GM12878 (cell line): ENCODE data around the gene SEC24A. TPM values are rescaled to one million over a fixed set of nuclear protein-coding genes. Genes with fewer than 3 reads are reported as not detected.
A peak's percentile ranks its signal among the peaks of the same experiment; 100 is the strongest.
"Not testable (repeated sequence)": the region's sequence is repeated elsewhere in the genome, so short reads cannot be mapped to it uniquely, and the experiment has no call there.

Experiments used
- ATAC-seq: fragments of 200-7000 bp; cut with Tn5 transposase; 3 replicates; pipeline ENCODE4 v1.9.1; 2020; ENCODE audit warnings: mild to moderate bottlenecking, moderate library complexity
- BruUV-seq: library from RNA; stranded (reverse); fragments of 400-500 nt; replicated peaks from 2 replicates; lab custom pipeline; 2021; lab: Mats Ljungman, UMichigan
- CTCF ChIA-PET: fragments of 300-600 bp; sonication (Branson Sonifier 250); formaldehyde crosslinking; extraction: SDS; loops from one replicate; lab custom pipeline; 2021; ENCODE audit warnings: inconsistent platforms; lab: Yijun Ruan, JAX
- POLR2A ChIA-PET: fragments of 350-600 bp; formaldehyde crosslinking; extraction: SDS; loops from one replicate; lab custom pipeline; 2021; ENCODE audit warnings: inconsistent platforms; lab: Charles Lee
- RAD21 ChIA-PET: fragments of 300-600 bp; sonication (Branson Sonifier 250); formaldehyde crosslinking; loops from one replicate; lab custom pipeline; 2023; ENCODE audit warnings: antibody characterized with exemption; ENCODE audit not compliant: unreplicated experiment; lab: Charles Lee
- SMC1A ChIA-PET: fragments of 300-600 bp; sonication (Branson Sonifier 250); formaldehyde crosslinking; loops from one replicate; lab custom pipeline; 2023; ENCODE audit not compliant: unreplicated experiment, uncharacterized antibody; lab: Charles Lee
- DNase-seq: peaks from one replicate; pipeline ENCODE4 v3.0.0-alpha.2; 2011; ENCODE audit warnings: low read depth, low spot score
- FAIRE-seq: peaks from 3 replicates; lab custom pipeline; 2011; peaks lifted over from hg19 to GRCh38; lab: Jason Lieb, UNC
- H2AFZ ChIP-seq: 2 replicates; pipeline ENCODE4 v1.6.0; 2011; ENCODE audit warnings: low read depth, low read length, control low read depth; ENCODE audit not compliant: control insufficient read depth
- H3K27ac ChIP-seq: 2 replicates; pipeline ENCODE4 v1.5.1; 2011; ENCODE audit warnings: control low read depth; ENCODE audit not compliant: control insufficient read depth, insufficient read depth
- H3K27me3 ChIP-seq, 2 experiments: replicated peaks in 1 of 2; 2 replicates each; pipeline versions ENCODE4 v1.6.0 to v1.6.1; 2011; ENCODE audit warnings: low read length in 1 of 2; ENCODE audit not compliant: control insufficient read depth in 2 of 2, insufficient read depth in 2 of 2
- H3K36me3 ChIP-seq, 2 experiments: 2 replicates each; pipeline ENCODE4 v1.5.1; 2011; ENCODE audit warnings: low read length in 1 of 2; ENCODE audit not compliant: control insufficient read depth in 2 of 2, insufficient read depth in 2 of 2
- H3K4me1 ChIP-seq: 2 replicates; pipeline ENCODE4 v1.6.1; 2011; ENCODE audit warnings: mild to moderate bottlenecking, low read length, moderate library complexity, mixed read lengths; ENCODE audit not compliant: control insufficient read depth, insufficient read depth
- H3K4me2 ChIP-seq: 2 replicates; pipeline ENCODE4 v1.6.0; 2011; ENCODE audit warnings: control low read depth; ENCODE audit not compliant: control insufficient read depth, insufficient read depth
- H3K4me3 ChIP-seq: fragments of 200-600 bp; sonication (generic); 2 replicates; pipeline ENCODE4 v1.5.1; 2016
- H3K79me2 ChIP-seq: 2 replicates; pipeline ENCODE4 v1.6.0; 2011; ENCODE audit warnings: low read length; ENCODE audit not compliant: control insufficient read depth, insufficient read depth
- H3K9ac ChIP-seq: 2 replicates; pipeline ENCODE4 v1.8.0; 2011; ENCODE audit warnings: low read length, control low read depth, mixed read lengths; ENCODE audit not compliant: control insufficient read depth, insufficient read depth
- H3K9me3 ChIP-seq: replicated peaks from 3 replicates; pipeline ENCODE4 v1.5.1; 2011; ENCODE audit warnings: mild to moderate bottlenecking, low read length; ENCODE audit not compliant: control insufficient read depth, insufficient read depth
- H4K20me1 ChIP-seq: 2 replicates; pipeline ENCODE4 v1.6.0; 2011; ENCODE audit not compliant: control insufficient read depth, insufficient read depth
- BCL11A ChIP-seq: IDR thresholded peaks from 2 replicates; pipeline ENCODE4 v1.6.1; 2011; ENCODE audit warnings: low read depth, low read length
- GATAD2B ChIP-seq: fragments of 450-650 bp; conservative IDR thresholded peaks from 2 replicates; pipeline ENCODE4 v1.6.1; 2017; ENCODE audit warnings: low read depth, mild to moderate bottlenecking, moderate library complexity
- ZNF217 ChIP-seq: fragments of 450-650 bp; IDR thresholded peaks from 2 replicates; pipeline ENCODE4 v1.6.1; 2017; ENCODE audit warnings: antibody characterized with exemption, mild to moderate bottlenecking
- WGBS: methylation state at CpG from one replicate; pipeline ENCODE4 v1.1.6; 2016; ENCODE audit warnings: low lambda C conversion rate; ENCODE audit not compliant: insufficient replicate concordance, insufficient coverage; ENCODE audit errors: missing lambda C conversion rate; 5-methylcytosine and 5-hydroxymethylcytosine counted together
- in situ Hi-C: fragments of 300-500 bp; cut with MboI; formaldehyde crosslinking; loops from 9 replicates; pipeline ENCODE4 v1.14.3; 2018; ENCODE audit warnings: mixed read lengths
- intact Hi-C: fragments of 100-400 bp; cut with micrococcal nuclease; formaldehyde crosslinking; loops from one replicate; pipeline ENCODE4 v1.14.2; 2022; ENCODE audit not compliant: unreplicated experiment
- polyA plus RNA-seq, 11 experiments: library from polyadenylated mRNA; depleted of rRNA in 4 of 11; unstranded in 6 of 11; stranded (reverse) in 5 of 11; fragments of >200 nt; fragmentation: Nextera tagmentation in 4 of 11; fragmentation: Illumina TruSeq in 1 of 11; extraction: Ambion mirVana in 4 of 11; extraction: Trizol in 1 of 11; gene quantifications; 1 replicate in 1 of 11; 2 replicates in 10 of 11; pipeline versions ENCODE4 v1.2.1 to v1.2.3, GENCODE V29; 2011 to 2016; ENCODE audit warnings: inconsistent platforms in 2 of 11, missing spikeins in 2 of 11, low read depth in 1 of 11
- total RNA-seq, 4 experiments: library from RNA; depleted of rRNA in 3 of 4; stranded (reverse); fragments of >200 nt in 3 of 4; fragmentation: Illumina TruSeq in 1 of 4; extraction: Trizol in 1 of 4; gene quantifications; 2 replicates each; pipeline versions ENCODE4 v1.2.1 to v1.2.3, GENCODE V29; 2013 to 2021
- TF ChIP-seq, protein P1 (sequence below): IDR thresholded peaks from 2 replicates; pipeline ENCODE4 v1.6.1; 2011; ENCODE audit warnings: borderline replicate concordance, low read depth, mild to moderate bottlenecking, moderate library complexity, mixed read lengths, low read length; ENCODE audit not compliant: insufficient read depth; ENCODE audit errors: extremely low read length
- TF ChIP-seq, protein P2 (sequence below): fragments of 450-650 bp; IDR thresholded peaks from 2 replicates; pipeline ENCODE4 v1.6.1; 2016; ENCODE audit warnings: mild to moderate bottlenecking, moderate library complexity, borderline replicate concordance

SEC24A gene
- total and polyA plus RNA-seq, 10 of the 15 experiments (the other 5 are each of a cell fraction or from before 2014, with no cell fraction given), result 7.1 to 52.2 (median 22.8) TPM

DNA sequence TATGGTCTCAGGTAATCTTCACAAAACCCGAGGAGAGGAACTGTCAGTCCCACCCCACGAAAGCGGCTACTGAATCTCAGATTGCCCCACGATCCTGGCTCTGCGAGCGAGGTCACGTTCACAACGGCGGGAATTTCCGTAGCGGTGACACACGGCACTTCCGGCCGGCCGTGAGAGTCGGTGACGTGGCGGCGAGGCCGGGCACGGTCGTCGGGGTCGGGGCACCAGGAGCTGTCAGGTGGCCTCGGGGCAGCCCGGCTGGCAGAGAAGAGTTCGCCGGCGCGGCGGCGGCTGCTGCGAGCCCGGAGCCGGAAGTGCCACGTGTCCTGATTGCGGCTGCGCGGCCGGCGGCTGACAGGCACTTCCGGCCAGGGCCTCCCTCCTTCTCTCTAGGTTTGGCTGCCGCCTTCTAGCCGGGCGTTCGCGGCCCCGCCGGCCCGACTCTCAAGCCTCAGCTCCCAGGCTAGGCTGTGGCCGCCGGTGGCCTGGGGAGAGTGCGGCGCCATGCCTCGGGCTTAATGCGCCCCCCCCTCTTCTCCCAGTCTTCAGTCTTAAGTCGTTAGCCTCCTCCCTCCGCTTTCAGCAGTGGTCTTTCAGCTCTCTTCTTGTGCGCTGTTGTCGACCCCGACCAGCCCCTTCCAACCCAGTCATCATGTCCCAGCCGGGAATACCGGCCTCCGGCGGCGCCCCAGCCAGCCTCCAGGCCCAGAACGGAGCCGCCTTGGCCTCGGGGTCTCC, at the start of gene SEC24A (continued):
- TF ChIP-seq, protein P1, sequence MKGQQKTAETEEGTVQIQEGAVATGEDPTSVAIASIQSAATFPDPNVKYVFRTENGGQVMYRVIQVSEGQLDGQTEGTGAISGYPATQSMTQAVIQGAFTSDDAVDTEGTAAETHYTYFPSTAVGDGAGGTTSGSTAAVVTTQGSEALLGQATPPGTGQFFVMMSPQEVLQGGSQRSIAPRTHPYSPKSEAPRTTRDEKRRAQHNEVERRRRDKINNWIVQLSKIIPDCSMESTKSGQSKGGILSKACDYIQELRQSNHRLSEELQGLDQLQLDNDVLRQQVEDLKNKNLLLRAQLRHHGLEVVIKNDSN, result peak; percentile 73
- TF ChIP-seq GATAD2B (peak; percentile 94), BCL11A (0 out of 2 replicates have a peak, but pooled peaks have one; percentile 21), ZNF217 (0 out of 2 replicates have a peak, but pooled peaks have one; percentile 25)
- TF ChIP-seq, protein P2, sequence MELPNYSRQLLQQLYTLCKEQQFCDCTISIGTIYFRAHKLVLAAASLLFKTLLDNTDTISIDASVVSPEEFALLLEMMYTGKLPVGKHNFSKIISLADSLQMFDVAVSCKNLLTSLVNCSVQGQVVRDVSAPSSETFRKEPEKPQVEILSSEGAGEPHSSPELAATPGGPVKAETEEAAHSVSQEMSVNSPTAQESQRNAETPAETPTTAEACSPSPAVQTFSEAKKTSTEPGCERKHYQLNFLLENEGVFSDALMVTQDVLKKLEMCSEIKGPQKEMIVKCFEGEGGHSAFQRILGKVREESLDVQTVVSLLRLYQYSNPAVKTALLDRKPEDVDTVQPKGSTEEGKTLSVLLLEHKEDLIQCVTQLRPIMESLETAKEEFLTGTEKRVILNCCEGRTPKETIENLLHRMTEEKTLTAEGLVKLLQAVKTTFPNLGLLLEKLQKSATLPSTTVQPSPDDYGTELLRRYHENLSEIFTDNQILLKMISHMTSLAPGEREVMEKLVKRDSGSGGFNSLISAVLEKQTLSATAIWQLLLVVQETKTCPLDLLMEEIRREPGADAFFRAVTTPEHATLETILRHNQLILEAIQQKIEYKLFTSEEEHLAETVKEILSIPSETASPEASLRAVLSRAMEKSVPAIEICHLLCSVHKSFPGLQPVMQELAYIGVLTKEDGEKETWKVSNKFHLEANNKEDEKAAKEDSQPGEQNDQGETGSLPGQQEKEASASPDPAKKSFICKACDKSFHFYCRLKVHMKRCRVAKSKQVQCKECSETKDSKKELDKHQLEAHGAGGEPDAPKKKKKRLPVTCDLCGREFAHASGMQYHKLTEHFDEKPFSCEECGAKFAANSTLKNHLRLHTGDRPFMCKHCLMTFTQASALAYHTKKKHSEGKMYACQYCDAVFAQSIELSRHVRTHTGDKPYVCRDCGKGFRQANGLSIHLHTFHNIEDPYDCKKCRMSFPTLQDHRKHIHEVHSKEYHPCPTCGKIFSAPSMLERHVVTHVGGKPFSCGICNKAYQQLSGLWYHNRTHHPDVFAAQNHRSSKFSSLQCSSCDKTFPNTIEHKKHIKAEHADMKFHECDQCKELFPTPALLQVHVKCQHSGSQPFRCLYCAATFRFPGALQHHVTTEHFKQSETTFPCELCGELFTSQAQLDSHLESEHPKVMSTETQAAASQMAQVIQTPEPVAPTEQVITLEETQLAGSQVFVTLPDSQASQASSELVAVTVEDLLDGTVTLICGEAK, result peak; percentile 84

DNA sequence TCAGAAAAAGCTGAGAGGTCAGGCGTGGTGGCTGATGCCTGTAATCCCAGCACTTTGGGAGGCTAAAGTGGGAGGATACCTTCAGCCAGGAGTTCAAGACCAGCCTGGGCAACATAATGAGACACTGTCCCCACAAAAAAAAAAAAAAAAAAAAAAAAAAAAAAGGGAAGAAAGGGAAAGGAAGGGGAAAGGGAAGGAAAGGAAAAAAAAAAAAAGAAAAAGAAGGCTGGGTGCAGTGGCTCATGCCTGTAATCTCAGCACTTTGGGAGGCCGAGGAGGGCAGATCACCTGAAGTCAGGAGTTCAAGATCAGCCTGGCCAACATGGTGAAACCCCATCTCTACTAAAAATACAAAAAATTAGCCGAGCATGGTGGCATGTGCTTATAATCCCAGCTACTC, 48.8 kb upstream of the SEC24A start:
- POLR2A ChIA-PET, H3K4me2 ChIP-seq, H3K27ac ChIP-seq, H3K9me3 ChIP-seq, H3K27me3 ChIP-seq, H2AFZ ChIP-seq, in situ Hi-C loops, H3K36me3 ChIP-seq, ATAC-seq, H3K9ac ChIP-seq, H3K4me3 ChIP-seq, intact Hi-C loops, H3K79me2 ChIP-seq, BruUV-seq, DNase-seq, FAIRE-seq, H4K20me1 ChIP-seq: not testable (repeated sequence)
- WGBS, result 95% methylated on average over 3 of the region's 3 CpGs
- H3K4me1 ChIP-seq, result peaks cover 20% of the 10 kb centered on the region
- ChIA-PET SMC1A (interaction anchor here (1.8 kb wide), 1 partner anchor 13 kb away, joined by 4 read pairs; no protein-coding TSS in a partner anchor), CTCF (interaction anchor here (4.7 kb wide), 1 partner anchor 13 kb away, joined by 23 read pairs; no protein-coding TSS in a partner anchor), RAD21 (interaction anchor here (0.6 kb wide), 1 partner anchor 280 kb away, joined by 4 read pairs; no protein-coding TSS in a partner anchor)
